ENCODE measurements around the gene FLT3LG.

The FLT3LG gene

GRCh38 chr19:49487277-49488045, 13.4 kb downstream of the FLT3LG start, which contains the start of gene RPL13A:
Gene RPL13A, plus strand, starts transcription at chr19:49487608. Its CDS starts 22 bp downstream, at chr19:49487630.
- peak within 1 kb of the TSS; percentile 98 for H3K27ac ChIP-seq

GRCh38 chr19:49488046-49488862, 14.2 kb downstream of the FLT3LG start:
- TF ChIP-seq ZFX (IDR thresholded peaks at IDR 0.05; ENCODE audit: borderline replicate concordance) (no peak), CTCF (IDR thresholded peaks at IDR 0.05) (no peak)
- H3K27ac ChIP-seq: peak overlapping the region; percentile 98

More at GRCh38 chr19:49487277-49488045, 13.4 kb downstream of the FLT3LG start, which contains the start of gene RPL13A:
- TF ChIP-seq CTCF (IDR thresholded peaks at IDR 0.05) (no peak), ZFX (IDR thresholded peaks at IDR 0.05; ENCODE audit: borderline replicate concordance) (no peak)

- TF ChIP-seq CTCF (IDR thresholded peaks at IDR 0.05) (no peak), ZFX (IDR thresholded peaks at IDR 0.05; ENCODE audit: borderline replicate concordance) (no peak)
- peak overlapping the region; percentile 98 for H3K27ac ChIP-seq
Observed at GRCh38 chr19:49488863-49489537, 15.0 kb downstream of the FLT3LG start.

- TF ChIP-seq ZFX (IDR thresholded peaks at IDR 0.05; ENCODE audit: borderline replicate concordance) (no peak), CTCF (IDR thresholded peaks at IDR 0.05) (0 out of 2 replicates have a peak, but pooled peaks have one; percentile 4)
- H3K27ac ChIP-seq: peak overlapping the region; percentile 98
Observed at GRCh38 chr19:49489601-49490167, 15.7 kb downstream of the FLT3LG start.

GRCh38 chr19:49490287-49491029, 16.4 kb downstream of the FLT3LG start:
- TF ChIP-seq CTCF (IDR thresholded peaks at IDR 0.05) (no peak), ZFX (IDR thresholded peaks at IDR 0.05; ENCODE audit: borderline replicate concordance) (no peak)
- H3K27ac ChIP-seq: peak overlapping the region; percentile 98

GRCh38 chr19:49491030-49491803, 17.2 kb downstream of the FLT3LG start:
- no peak for TF ChIP-seq ZFX (IDR thresholded peaks at IDR 0.05; ENCODE audit: borderline replicate concordance)
- no peak for TF ChIP-seq CTCF (IDR thresholded peaks at IDR 0.05)
- H3K27ac ChIP-seq: peak overlapping the region; percentile 98
